Measurements from ENCODE around the gene STPG2. TPM values are rescaled to one million over a fixed set of nuclear protein-coding genes. Genes with fewer than 3 reads are reported as not detected.

STPG2 gene
- total RNA-seq, 2 donors from 2014 or later, result not detected

DNA sequence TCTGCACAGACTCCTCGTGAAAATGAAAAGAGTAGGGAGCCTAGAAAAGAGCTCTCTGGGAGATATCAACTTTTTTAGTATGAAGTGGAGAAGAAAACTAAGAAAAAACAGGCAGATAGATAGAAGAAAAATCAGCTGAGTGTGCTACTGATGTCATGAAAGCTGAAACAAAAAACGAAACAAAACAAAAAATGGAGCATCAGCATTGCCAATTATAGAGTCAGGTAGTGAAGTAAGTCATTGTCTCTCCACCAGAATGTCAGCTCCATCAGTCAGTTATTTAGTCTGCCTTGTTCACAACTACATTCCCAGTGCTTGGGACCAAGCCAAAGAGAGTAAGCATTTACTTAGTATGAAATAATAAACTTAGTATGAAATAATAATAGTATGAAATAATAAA lies 595.1 kb downstream of the STPG2 start:
- Histone ChIP-seq H3K4me1 (ENCODE audit: control insufficient read depth in 1 of 2, low read depth in 2 of 2) (no peaks in the 10 kb centered on the region), H3K27ac (no peak overlapping the region), H3K4me3 (no peak overlapping the region), H3K27me3 (replicated peaks; ENCODE audit: insufficient read depth) (no peaks in the 10 kb centered on the region), H3K9me3 (no peaks in the 10 kb centered on the region), H3K36me3 (no peaks in the 10 kb centered on the region)
- DNase-seq (ENCODE audit: low spot score) (no peak), ATAC-seq (ENCODE audit: insufficient number of reproducible peaks, low FRiP score, low read depth) (no peak)
- no peak for TF ChIP-seq CTCF (IDR thresholded peaks at IDR 0.05)

DNA sequence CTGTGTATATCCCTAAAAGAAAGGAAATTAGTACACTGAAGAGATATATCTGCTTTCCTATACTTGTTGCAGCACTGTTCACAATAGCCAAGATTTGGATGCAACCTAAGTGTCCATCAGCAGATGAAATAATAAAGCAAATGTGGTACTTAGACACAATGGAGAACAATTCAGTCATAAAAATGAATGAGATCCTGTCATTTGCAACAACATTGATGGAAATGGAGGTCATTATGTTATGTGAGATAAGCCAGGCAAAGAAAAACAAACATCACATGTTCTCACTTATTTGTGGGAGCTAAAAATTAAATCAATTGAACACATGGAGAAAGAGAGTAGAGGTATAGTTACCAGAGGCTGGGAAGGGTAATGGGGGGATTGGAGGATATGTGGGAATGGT lies 611.9 kb downstream of the STPG2 start:
- H3K4me1 ChIP-seq (ENCODE audit: control insufficient read depth in 1 of 2, low read depth in 2 of 2), result no peaks in the 10 kb centered on the region
- no peak for DNase-seq (ENCODE audit: low spot score)
- H3K36me3 ChIP-seq, result no peaks in the 10 kb centered on the region
- TF ChIP-seq CTCF (IDR thresholded peaks at IDR 0.05), result no peak
- no peak overlapping the region for H3K27ac ChIP-seq
- no peak overlapping the region for H3K4me3 ChIP-seq
- no peaks in the 10 kb centered on the region for H3K27me3 ChIP-seq (replicated peaks; ENCODE audit: insufficient read depth)
- no peak for ATAC-seq (ENCODE audit: insufficient number of reproducible peaks, low FRiP score, low read depth)
- no peaks in the 10 kb centered on the region for H3K9me3 ChIP-seq

GRCh38 chr4:97530676-97531075 lies 612.6 kb downstream of the STPG2 start:
- Histone ChIP-seq H3K36me3 (no peaks in the 10 kb centered on the region), H3K27me3 (replicated peaks; ENCODE audit: insufficient read depth) (no peaks in the 10 kb centered on the region), H3K4me3 (no peak overlapping the region), H3K27ac (no peak overlapping the region), H3K9me3 (no peaks in the 10 kb centered on the region), H3K4me1 (ENCODE audit: control insufficient read depth in 1 of 2, low read depth in 2 of 2) (no peaks in the 10 kb centered on the region)
- TF ChIP-seq CTCF (IDR thresholded peaks at IDR 0.05), result no peak
- ATAC-seq (ENCODE audit: insufficient number of reproducible peaks, low FRiP score, low read depth) (no peak), DNase-seq (ENCODE audit: low spot score) (no peak)

DNA sequence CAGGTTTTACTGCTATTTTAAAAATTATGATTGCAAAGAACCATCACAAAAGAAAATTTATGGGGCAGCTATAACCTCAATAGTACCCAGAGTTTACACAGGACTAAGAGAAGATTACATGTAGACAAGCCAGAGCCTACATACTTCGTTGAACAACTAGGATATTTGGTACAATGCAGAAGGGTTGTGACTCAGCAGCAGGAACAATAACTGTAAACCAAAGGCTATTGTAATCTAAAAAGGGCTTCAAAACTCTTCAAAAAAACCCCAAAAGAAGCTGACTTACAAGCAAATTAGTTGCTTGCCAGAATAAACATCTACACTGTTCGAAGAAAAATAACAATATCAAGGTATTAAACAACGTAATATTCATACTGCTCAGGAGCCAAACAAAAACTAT lies 618.0 kb downstream of the STPG2 start:
- no peak for DNase-seq (ENCODE audit: low spot score)
- H3K4me3 ChIP-seq, result no peak overlapping the region

DNA sequence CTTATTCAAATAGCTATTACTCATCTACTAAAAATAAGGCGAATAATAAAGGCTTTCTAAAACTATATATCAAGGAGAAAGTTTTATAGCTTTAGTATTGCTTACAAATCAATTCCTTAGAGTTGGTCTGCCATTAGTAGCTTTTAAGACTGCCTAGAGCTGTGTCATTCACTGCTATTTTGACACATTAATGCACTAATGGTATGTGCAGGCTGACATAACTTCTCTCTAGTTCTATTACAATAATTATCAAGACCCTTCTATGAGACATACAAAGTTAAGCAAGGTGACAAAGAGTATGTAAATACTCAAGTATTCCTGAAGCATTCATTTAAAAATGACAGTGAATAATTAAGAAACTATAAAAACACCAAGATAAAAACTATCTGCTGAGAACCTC lies 625.3 kb downstream of the STPG2 start:
- Histone ChIP-seq H3K4me1 (ENCODE audit: control insufficient read depth in 1 of 2, low read depth in 2 of 2) (no peaks in the 10 kb centered on the region), H3K27me3 (replicated peaks; ENCODE audit: insufficient read depth) (no peaks in the 10 kb centered on the region), H3K36me3 (no peaks in the 10 kb centered on the region), H3K27ac (no peak overlapping the region), H3K4me3 (no peak overlapping the region), H3K9me3 (no peaks in the 10 kb centered on the region)
- ATAC-seq (ENCODE audit: insufficient number of reproducible peaks, low FRiP score, low read depth) (no peak), DNase-seq (ENCODE audit: low spot score) (no peak)
- TF ChIP-seq CTCF (IDR thresholded peaks at IDR 0.05), result no peak

More for the DNA sequence above, 618.0 kb downstream of the STPG2 start:
- Histone ChIP-seq H3K4me1 (ENCODE audit: control insufficient read depth in 1 of 2, low read depth in 2 of 2) (no peaks in the 10 kb centered on the region), H3K27me3 (replicated peaks; ENCODE audit: insufficient read depth) (no peaks in the 10 kb centered on the region), H3K27ac (no peak overlapping the region), H3K36me3 (no peaks in the 10 kb centered on the region), H3K9me3 (no peaks in the 10 kb centered on the region)
- TF ChIP-seq CTCF (IDR thresholded peaks at IDR 0.05), result no peak
- ATAC-seq (ENCODE audit: insufficient number of reproducible peaks, low FRiP score, low read depth), result no peak

Measured in thoracic aorta (tissue), 2 donors.